HG03064 (cell line): ENCODE measurements around the gene CDK16.
"Not testable (repeated sequence)": the region's sequence is repeated elsewhere in the genome, so short reads cannot be mapped to it uniquely, and the experiment has no call there.

Experiments
- ATAC-seq: cut with Tn5 transposase; IDR thresholded peaks from one replicate; pipeline ENCODE4 v1.9.1; 2021; ENCODE audit warnings: low read depth; ENCODE audit not compliant: unreplicated experiment

CDK16 gene

DNA sequence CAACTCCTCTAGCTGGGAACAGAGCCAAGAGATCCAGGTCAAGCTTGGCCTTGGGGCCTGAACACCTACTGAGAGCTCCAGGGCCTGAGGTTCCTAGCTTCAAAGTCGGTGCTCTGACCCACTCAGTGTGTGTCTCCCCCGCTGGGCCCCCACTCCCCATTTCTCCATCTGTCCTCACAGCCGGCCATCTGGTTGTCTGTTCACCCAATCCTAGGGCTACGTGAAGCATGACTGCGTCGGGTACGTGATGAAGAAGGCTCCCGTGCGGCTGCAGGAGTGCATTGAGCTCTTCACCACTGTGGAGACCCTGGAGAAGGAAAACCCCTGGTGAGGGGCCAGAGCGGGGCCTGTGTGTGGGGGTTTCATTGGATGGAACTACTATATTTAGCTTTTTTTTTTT is 26.7 kb downstream of the CDK16 start:
- no peak for ATAC-seq

DNA sequence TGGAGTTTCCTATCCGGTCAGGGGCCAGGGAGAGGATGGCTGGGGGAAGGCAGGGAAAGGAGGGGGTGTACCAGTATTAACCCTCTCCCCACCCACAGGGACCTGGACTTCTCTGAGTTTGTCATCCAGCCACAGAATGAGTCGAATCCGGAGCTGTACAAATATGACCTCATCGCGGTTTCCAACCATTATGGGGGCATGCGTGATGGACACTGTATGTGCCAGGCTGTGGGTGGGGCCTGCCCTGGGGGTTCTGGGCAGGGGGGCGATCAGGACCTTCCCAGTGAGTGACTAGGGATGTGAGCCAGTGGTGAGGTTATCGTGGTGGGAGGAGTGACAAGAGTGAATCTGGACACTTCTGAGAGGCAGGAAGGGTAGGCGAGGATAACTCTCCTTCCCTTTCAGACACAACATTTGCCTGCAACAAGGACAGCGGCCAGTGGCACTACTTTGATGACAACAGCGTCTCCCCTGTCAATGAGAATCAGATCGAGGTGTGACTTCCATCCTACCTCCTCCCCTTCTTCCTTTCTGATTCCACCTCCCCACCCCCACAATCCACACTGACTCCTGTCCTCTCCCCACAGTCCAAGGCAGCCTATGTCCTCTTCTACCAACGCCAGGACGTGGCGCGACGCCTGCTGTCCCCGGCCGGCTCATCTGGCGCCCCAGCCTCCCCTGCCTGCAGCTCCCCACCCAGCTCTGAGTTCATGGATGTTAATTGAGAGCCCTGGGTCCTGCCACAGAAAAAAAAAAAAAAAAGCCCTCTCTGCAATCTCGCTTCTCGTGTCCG is 28.9 kb downstream of the CDK16 start:
- ATAC-seq, result no peak

DNA sequence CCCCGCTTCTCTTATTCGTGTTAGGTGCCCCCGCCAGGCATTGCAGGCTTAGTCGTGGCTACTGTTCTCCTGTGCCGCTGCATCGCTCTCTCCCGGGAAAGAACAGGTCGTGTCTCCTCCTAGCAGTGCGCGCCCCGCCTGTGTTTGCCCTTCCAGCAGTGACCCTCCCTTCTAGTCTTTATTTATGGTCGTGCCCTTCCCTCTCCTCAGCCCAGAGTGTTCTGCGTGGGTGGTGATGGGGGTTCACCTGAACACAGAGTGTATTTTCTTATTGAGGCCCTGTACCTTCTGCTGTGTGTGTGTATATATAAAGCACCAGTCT is 29.5 kb downstream of the CDK16 start:
- no peak for ATAC-seq

DNA sequence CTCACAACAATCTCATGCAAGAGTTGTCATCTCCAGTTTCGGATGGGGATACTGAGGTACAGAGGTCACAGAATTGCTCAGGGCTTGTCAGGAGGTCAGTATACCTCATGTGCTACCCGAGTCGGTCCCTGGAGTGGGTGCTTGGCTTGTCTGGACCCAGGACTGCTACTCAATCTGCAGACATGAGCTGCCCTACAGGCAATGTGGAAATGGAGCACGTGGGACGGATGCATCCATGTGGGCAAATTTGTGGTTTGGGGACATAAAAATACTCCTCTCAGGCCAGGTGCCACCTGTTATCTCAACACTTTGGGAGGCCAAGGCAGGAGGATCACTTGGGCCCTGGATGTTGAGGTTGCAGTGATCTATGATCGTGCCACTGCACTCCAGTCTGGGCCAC is 30.1 kb downstream of the CDK16 start:
- ATAC-seq, result no peak

DNA sequence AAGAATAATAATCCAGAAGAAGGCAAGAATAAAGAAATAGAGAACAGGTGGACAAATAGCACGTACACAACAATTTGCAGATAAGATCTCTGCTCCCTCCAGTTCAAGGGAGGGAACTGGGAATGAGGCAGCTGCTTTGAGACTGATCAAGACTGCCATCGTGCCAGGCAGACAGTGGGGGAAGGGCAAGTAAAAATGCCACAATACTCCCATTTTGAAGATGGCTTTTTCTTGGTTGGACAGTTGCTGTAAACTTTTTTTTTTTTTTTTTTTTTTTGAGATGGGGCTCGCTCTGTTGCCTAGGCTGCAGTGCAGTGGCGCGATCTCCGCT is 31.5 kb downstream of the CDK16 start:
- no peak for ATAC-seq

DNA sequence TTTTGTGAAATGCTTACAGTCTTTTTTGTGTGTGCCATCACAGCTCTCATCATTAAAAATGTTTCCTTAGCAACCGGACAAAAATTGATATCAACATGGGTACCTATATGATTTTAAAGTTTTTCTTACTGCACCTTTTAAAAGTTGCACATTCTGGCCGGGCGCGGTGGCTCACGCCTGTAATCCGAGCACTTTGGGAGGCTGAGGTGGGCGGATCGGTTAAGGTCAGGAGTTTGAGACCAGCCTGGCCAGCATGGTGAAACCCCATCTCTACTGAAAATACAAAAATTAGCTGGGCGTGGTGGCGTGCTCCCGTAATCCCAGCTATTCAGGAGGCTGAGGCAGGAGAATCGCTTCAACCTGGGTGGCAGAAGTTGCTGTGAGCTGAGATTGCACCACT is 39.1 kb downstream of the CDK16 start:
- ATAC-seq, result not testable (repeated sequence)

DNA sequence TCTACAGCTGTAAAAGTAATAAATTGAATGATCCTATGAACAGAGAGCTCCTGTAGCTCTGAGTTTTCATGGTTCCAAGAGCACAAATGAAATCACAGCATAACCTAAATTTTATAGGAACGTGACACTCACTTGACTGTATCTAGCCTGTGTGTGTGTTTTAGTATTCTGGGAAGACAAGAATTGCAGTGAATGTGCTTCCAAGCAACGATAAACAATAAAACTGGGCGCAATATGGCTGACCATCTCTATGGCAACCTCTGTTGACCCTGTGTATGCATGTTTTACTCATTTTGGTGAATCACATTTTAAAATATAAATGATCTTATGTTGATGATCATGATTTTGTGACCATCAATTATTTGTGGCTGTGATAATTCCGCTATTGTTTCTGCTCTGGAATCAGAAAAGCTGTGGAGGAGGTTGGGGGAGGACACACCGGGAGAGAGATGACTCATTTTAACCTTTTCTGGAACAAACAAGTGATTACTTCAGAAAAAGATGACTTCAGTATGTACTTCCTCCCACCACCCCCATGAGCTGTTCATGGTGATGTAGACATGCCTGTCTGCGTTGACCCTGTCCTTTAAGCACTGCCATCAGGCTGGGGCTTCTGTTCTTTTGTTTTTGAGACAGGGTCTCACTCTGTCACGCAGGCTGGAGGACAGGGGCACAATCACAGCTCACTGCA is 46.1 kb downstream of the CDK16 start:
- ATAC-seq, result no peak

DNA sequence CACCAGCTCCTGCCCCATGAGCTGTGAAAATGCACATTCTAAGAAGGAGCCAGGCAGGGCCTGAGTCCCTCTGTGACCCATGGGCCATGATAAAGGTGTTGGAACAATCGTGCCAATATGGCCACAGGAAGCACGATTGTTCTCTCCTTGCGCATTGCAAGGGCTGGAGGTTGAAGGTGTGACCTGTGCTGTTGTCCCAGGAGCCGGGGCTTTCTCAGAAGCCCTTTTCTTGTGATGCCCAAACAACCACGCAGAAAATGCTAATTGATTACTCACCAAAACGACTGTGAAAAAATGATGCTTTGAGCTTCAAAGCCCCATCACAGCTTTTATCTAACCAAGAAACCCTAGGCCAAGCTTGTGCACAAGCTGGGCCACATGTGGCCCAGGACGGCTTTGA is 48.2 kb downstream of the CDK16 start:
- ATAC-seq, result no peak

DNA sequence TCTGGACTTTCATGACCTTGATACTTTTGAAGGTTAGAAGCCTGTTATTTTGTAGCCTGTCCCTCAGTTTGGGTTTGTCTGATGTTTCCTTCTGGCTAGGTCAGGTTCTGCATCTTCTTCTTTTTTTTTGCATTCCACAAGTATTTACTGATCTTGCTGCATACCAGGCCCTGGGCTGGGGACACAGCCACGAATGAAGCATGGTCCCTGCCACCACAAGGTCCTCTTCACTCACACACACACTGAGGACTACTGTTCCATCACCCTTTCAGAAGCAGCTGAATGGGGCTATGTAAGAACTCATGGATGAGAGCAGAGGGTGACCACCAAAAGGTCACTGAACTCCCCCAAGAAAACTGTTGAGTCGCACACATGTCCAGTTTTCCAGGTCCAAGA is 53.5 kb downstream of the CDK16 start:
- no peak for ATAC-seq

DNA sequence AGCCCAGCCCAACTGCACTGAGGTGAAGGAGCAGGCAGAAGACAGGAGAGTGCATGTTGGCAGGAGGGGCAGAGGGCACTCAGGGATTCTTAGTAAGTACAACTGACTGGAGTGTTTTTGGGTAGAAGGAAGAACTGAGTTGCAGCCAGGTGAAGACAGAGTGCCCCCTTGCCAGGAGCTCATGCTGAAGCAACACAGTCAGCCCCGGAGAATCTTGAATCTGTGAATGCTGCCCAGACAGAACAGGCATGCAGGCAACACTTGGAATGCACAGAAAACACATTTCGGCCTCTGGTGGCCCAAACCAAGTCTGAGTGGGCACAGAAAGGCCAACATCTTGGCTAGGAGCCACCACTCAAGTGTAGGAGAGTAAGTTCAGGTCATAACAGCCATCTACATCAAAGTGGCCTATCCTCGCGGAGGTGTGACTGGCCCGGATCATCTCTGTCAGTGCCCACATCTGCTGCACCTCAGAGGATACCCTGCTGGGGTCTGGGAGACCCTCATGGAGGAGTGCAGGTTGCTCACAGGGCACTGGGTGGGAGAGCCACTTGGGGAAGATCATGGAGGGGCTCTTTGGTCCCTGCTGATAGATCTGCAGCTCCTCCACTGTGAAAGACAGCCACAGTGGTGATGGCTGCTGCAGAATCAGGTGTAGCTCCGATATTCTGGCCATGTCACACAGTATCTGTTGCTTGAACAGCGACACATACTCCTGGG is 54.7 kb downstream of the CDK16 start:
- no peak for ATAC-seq

DNA sequence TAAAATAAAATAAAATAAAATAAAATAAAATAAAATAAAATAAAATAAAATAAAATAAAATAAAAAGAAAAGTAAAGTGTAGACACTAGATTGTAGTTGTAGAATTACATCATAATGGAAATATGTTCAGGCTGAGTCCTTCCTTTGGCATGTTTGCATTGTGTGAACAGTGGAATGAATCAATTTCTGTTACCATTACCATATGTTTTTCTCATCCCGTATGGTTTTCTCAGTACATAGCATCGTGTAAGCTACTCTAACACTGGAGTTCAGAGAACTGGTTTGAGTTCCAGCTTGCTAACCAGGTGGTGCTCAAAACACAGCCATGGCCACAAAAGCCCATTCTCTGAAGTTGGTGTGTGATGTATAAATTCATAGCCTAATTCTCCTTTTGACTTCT is 60.2 kb downstream of the CDK16 start:
- no peak for ATAC-seq
